ENCODE measurements around the gene MRPS6.

Gene MRPS6

GRCh38 chr21:34083357-34083756 lies 10.0 kb downstream of the MRPS6 start:
- no peak overlapping the region for H3K4me3 ChIP-seq (ENCODE audit: low read depth, low read length)
- H2AFZ ChIP-seq (ENCODE audit: low read length, unreplicated experiment) = no peak overlapping the region
- peaks cover 84% of the 10 kb centered on the region for H3K79me2 ChIP-seq (ENCODE audit: control insufficient read depth, insufficient read depth, low read length, unreplicated experiment)
- H3K27me3 ChIP-seq (ENCODE audit: insufficient read depth, low read length) = no peaks in the 10 kb centered on the region
- H3K36me3 ChIP-seq (ENCODE audit: insufficient read depth, low read length) = peaks cover 18% of the 10 kb centered on the region
- peaks cover 14% of the 10 kb centered on the region for H3K4me1 ChIP-seq (ENCODE audit: control insufficient read depth, insufficient read depth, low read length, unreplicated experiment)
- no peak overlapping the region for H3K27ac ChIP-seq (ENCODE audit: low read depth, low read length)

- H3K4me3 ChIP-seq (ENCODE audit: low read depth, low read length) = no peak overlapping the region
Measured at GRCh38 chr21:34085129-34085528, 11.8 kb downstream of the MRPS6 start.

GRCh38 chr21:34086887-34087306 lies 13.5 kb downstream of the MRPS6 start:
- H3K27ac ChIP-seq (ENCODE audit: low read depth, low read length) = no peak overlapping the region
- peaks cover 5% of the 10 kb centered on the region for H3K4me1 ChIP-seq (ENCODE audit: control insufficient read depth, insufficient read depth, low read length, unreplicated experiment)
- H2AFZ ChIP-seq (ENCODE audit: low read length, unreplicated experiment) = no peak overlapping the region
- H3K36me3 ChIP-seq (ENCODE audit: insufficient read depth, low read length) = peaks cover 3% of the 10 kb centered on the region
- H3K27me3 ChIP-seq (ENCODE audit: insufficient read depth, low read length) = no peaks in the 10 kb centered on the region
- H3K79me2 ChIP-seq (ENCODE audit: control insufficient read depth, insufficient read depth, low read length, unreplicated experiment) = peaks cover 82% of the 10 kb centered on the region
- H3K4me3 ChIP-seq (ENCODE audit: low read depth, low read length) = no peak overlapping the region

More at GRCh38 chr21:34085129-34085528, 11.8 kb downstream of the MRPS6 start:
- H2AFZ ChIP-seq (ENCODE audit: low read length, unreplicated experiment) = no peak overlapping the region
- H3K27me3 ChIP-seq (ENCODE audit: insufficient read depth, low read length) = no peaks in the 10 kb centered on the region
- peaks cover 10% of the 10 kb centered on the region for H3K4me1 ChIP-seq (ENCODE audit: control insufficient read depth, insufficient read depth, low read length, unreplicated experiment)
- H3K27ac ChIP-seq (ENCODE audit: low read depth, low read length) = no peak overlapping the region
- H3K36me3 ChIP-seq (ENCODE audit: insufficient read depth, low read length) = peaks cover 13% of the 10 kb centered on the region
- peaks cover 87% of the 10 kb centered on the region for H3K79me2 ChIP-seq (ENCODE audit: control insufficient read depth, insufficient read depth, low read length, unreplicated experiment)

- Histone ChIP-seq H3K4me3 (ENCODE audit: low read depth, low read length) (no peak overlapping the region), H3K27ac (ENCODE audit: low read depth, low read length) (no peak overlapping the region), H3K4me1 (ENCODE audit: control insufficient read depth, insufficient read depth, low read length, unreplicated experiment) (peaks cover 9% of the 10 kb centered on the region), H3K27me3 (ENCODE audit: insufficient read depth, low read length) (no peaks in the 10 kb centered on the region), H3K36me3 (ENCODE audit: insufficient read depth, low read length) (peaks cover 3% of the 10 kb centered on the region; the same call in 1 of the 2 replicates), H3K79me2 (ENCODE audit: control insufficient read depth, insufficient read depth, low read length, unreplicated experiment) (peaks cover 71% of the 10 kb centered on the region), H2AFZ (ENCODE audit: low read length, unreplicated experiment) (no peak overlapping the region)
Measured at GRCh38 chr21:34088752-34089151, 15.4 kb downstream of the MRPS6 start.

- H3K27me3 ChIP-seq (ENCODE audit: insufficient read depth, low read length) = no peaks in the 10 kb centered on the region
- peaks cover 63% of the 10 kb centered on the region for H3K79me2 ChIP-seq (ENCODE audit: control insufficient read depth, insufficient read depth, low read length, unreplicated experiment)
- H2AFZ ChIP-seq (ENCODE audit: low read length, unreplicated experiment) = no peak overlapping the region
- peaks cover 9% of the 10 kb centered on the region for H3K4me1 ChIP-seq (ENCODE audit: control insufficient read depth, insufficient read depth, low read length, unreplicated experiment)
- H3K4me3 ChIP-seq (ENCODE audit: low read depth, low read length) = no peak overlapping the region
- no peak overlapping the region for H3K27ac ChIP-seq (ENCODE audit: low read depth, low read length)
- peaks cover 12% of the 10 kb centered on the region for H3K36me3 ChIP-seq (ENCODE audit: insufficient read depth, low read length)
Measured at GRCh38 chr21:34091032-34091431, 17.7 kb downstream of the MRPS6 start.

- Histone ChIP-seq H2AFZ (ENCODE audit: low read length, unreplicated experiment) (no peak overlapping the region), H3K79me2 (ENCODE audit: control insufficient read depth, insufficient read depth, low read length, unreplicated experiment) (peaks cover 57% of the 10 kb centered on the region), H3K27me3 (ENCODE audit: insufficient read depth, low read length) (no peaks in the 10 kb centered on the region), H3K27ac (ENCODE audit: low read depth, low read length) (no peak overlapping the region), H3K36me3 (ENCODE audit: insufficient read depth, low read length) (peaks cover 14% of the 10 kb centered on the region), H3K4me3 (ENCODE audit: low read depth, low read length) (no peak overlapping the region), H3K4me1 (ENCODE audit: control insufficient read depth, insufficient read depth, low read length, unreplicated experiment) (peaks cover 9% of the 10 kb centered on the region)
Measured at GRCh38 chr21:34091607-34092006, 18.2 kb downstream of the MRPS6 start.

GRCh38 chr21:34092262-34092921 lies 19.0 kb downstream of the MRPS6 start:
- Histone ChIP-seq H3K36me3 (ENCODE audit: insufficient read depth, low read length) (peaks cover 14% of the 10 kb centered on the region), H3K27me3 (ENCODE audit: insufficient read depth, low read length) (no peaks in the 10 kb centered on the region), H3K27ac (ENCODE audit: low read depth, low read length) (no peak overlapping the region), H3K4me3 (ENCODE audit: low read depth, low read length) (no peak overlapping the region), H2AFZ (ENCODE audit: low read length, unreplicated experiment) (no peak overlapping the region), H3K79me2 (ENCODE audit: control insufficient read depth, insufficient read depth, low read length, unreplicated experiment) (peaks cover 50% of the 10 kb centered on the region), H3K4me1 (ENCODE audit: control insufficient read depth, insufficient read depth, low read length, unreplicated experiment) (peaks cover 9% of the 10 kb centered on the region)

- peaks cover 9% of the 10 kb centered on the region for H3K4me1 ChIP-seq (ENCODE audit: control insufficient read depth, insufficient read depth, low read length, unreplicated experiment)
- no peak overlapping the region for H3K4me3 ChIP-seq (ENCODE audit: low read depth, low read length)
- no peaks in the 10 kb centered on the region for H3K27me3 ChIP-seq (ENCODE audit: insufficient read depth, low read length)
- no peak overlapping the region for H2AFZ ChIP-seq (ENCODE audit: low read length, unreplicated experiment)
- H3K79me2 ChIP-seq (ENCODE audit: control insufficient read depth, insufficient read depth, low read length, unreplicated experiment) = peaks cover 47% of the 10 kb centered on the region
- H3K27ac ChIP-seq (ENCODE audit: low read depth, low read length) = no peak overlapping the region
- peaks cover 14% of the 10 kb centered on the region for H3K36me3 ChIP-seq (ENCODE audit: insufficient read depth, low read length)
Measured at GRCh38 chr21:34093083-34093482, 19.7 kb downstream of the MRPS6 start.

- peaks cover 14% of the 10 kb centered on the region for H3K36me3 ChIP-seq (ENCODE audit: insufficient read depth, low read length)
- H3K4me3 ChIP-seq (ENCODE audit: low read depth, low read length) = no peak overlapping the region
- no peak overlapping the region for H2AFZ ChIP-seq (ENCODE audit: low read length, unreplicated experiment)
- no peaks in the 10 kb centered on the region for H3K27me3 ChIP-seq (ENCODE audit: insufficient read depth, low read length)
- no peak overlapping the region for H3K27ac ChIP-seq (ENCODE audit: low read depth, low read length)
- H3K79me2 ChIP-seq (ENCODE audit: control insufficient read depth, insufficient read depth, low read length, unreplicated experiment) = peaks cover 38% of the 10 kb centered on the region
- peaks cover 7% of the 10 kb centered on the region for H3K4me1 ChIP-seq (ENCODE audit: control insufficient read depth, insufficient read depth, low read length, unreplicated experiment)
Measured at GRCh38 chr21:34094949-34095348, 21.6 kb downstream of the MRPS6 start.

GRCh38 chr21:34097442-34097841 lies 24.1 kb downstream of the MRPS6 start:
- peaks cover 7% of the 10 kb centered on the region for H3K4me1 ChIP-seq (ENCODE audit: control insufficient read depth, insufficient read depth, low read length, unreplicated experiment)
- H3K4me3 ChIP-seq (ENCODE audit: low read depth, low read length) = no peak overlapping the region
- peaks cover 14% of the 10 kb centered on the region for H3K36me3 ChIP-seq (ENCODE audit: insufficient read depth, low read length)
- no peak overlapping the region for H3K27ac ChIP-seq (ENCODE audit: low read depth, low read length)
- no peak overlapping the region for H2AFZ ChIP-seq (ENCODE audit: low read length, unreplicated experiment)
- no peaks in the 10 kb centered on the region for H3K27me3 ChIP-seq (ENCODE audit: insufficient read depth, low read length)
- H3K79me2 ChIP-seq (ENCODE audit: control insufficient read depth, insufficient read depth, low read length, unreplicated experiment) = peaks cover 44% of the 10 kb centered on the region

GRCh38 chr21:34100337-34100736 lies 27.0 kb downstream of the MRPS6 start:
- Histone ChIP-seq H3K36me3 (ENCODE audit: insufficient read depth, low read length) (peaks cover 7% of the 10 kb centered on the region; the same call in 1 of the 2 replicates), H3K79me2 (ENCODE audit: control insufficient read depth, insufficient read depth, low read length, unreplicated experiment) (peaks cover 37% of the 10 kb centered on the region)

More at GRCh38 chr21:34100337-34100736, 27.0 kb downstream of the MRPS6 start:
- no peaks in the 10 kb centered on the region for H3K27me3 ChIP-seq (ENCODE audit: insufficient read depth, low read length)
- no peak overlapping the region for H2AFZ ChIP-seq (ENCODE audit: low read length, unreplicated experiment)
- H3K4me3 ChIP-seq (ENCODE audit: low read depth, low read length) = no peak overlapping the region
- H3K4me1 ChIP-seq (ENCODE audit: control insufficient read depth, insufficient read depth, low read length, unreplicated experiment) = peaks cover 7% of the 10 kb centered on the region
- H3K27ac ChIP-seq (ENCODE audit: low read depth, low read length) = no peak overlapping the region

Measured in ACC112 (cell line).